Left renal pelvis (tissue), 4 donors: ENCODE results near the gene VRK2. TPM values are rescaled to one million over a fixed set of nuclear protein-coding genes. Genes with fewer than 3 reads are reported as not detected.
"Not testable (repeated sequence)": the region's sequence is repeated elsewhere in the genome, so short reads cannot be mapped to it uniquely, and the experiment has no call there.

Experiments
- DNase-seq, 4 donors: peaks; one replicate each; pipeline ENCODE4 v3.0.0-alpha.2; 2013; ENCODE audit warnings: low read depth in 4 of 4, low spot score in 3 of 4
- polyA plus RNA-seq, 4 donors: library from polyadenylated mRNA; unstranded; fragments of 120-200 nt; gene quantifications; one replicate each; pipeline ENCODE4 v1.2.1, GENCODE V29; 2013; ENCODE audit not compliant: insufficient read length in 4 of 4

Gene VRK2
- polyA plus RNA-seq, 4 donors: 18.5 to 25.8 (median 22.1) TPM

DNA sequence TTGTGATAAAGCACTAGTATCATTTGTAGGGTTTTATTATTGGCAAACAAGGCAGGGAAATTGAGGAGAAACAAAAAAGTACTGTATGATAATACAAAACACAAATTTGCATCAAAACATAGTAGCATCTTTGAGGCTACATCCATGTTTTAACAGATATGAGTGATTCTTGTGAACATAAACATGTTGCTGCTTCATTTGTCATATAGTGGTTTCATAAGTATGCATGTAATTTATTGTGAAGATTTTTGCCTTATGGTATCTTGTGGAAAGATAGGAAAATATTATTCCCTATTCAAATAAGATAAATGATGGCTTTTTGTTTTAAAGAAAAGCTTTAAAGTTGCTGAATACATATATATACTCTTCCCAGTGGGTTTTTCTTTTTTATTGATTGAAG is 60.3 kb downstream of the VRK2 start:
- no peak for DNase-seq

DNA sequence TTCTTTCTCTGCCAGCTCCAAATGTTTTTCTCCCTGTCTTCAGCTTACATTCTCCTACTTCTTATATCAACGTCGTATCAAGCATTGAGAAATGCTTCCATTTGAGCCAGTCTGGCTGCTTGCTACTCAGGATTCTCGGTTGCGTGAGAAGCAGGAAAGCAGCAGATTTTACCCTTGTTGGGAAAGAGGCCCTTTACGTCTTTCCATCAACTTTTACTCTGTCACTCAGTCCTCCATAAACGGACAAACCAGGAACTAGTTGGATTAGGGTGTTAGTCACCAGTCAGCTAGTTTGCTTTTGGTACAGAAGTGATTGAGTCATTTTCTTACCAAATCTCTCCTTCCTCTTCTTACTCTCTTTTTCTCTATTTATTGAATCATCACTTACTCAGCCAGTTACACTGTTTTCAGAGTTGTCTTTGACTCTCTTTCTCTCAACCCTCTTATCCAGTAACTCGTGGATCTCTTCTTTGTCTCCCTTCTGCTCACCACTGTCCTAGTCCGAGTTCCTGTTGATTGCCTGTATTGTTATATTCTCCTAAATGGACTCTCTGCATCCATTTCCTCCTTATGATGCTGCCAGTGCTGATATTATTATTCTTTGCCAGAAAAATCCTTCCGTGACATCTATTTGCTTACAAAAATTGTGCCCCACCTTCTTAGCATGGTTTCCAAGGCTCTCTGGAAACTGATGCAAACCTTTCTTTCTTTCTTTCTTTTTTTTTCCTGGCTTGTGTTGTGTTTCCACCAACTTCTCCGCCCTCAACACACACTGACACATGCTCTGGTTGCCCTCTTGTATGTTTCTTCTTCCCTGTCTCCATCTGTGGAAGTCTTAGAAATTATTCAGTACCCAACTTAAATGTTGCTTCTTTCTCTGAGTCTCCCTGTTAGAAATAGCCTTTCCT is 61.5 kb downstream of the VRK2 start:
- DNase-seq: no peak

DNA sequence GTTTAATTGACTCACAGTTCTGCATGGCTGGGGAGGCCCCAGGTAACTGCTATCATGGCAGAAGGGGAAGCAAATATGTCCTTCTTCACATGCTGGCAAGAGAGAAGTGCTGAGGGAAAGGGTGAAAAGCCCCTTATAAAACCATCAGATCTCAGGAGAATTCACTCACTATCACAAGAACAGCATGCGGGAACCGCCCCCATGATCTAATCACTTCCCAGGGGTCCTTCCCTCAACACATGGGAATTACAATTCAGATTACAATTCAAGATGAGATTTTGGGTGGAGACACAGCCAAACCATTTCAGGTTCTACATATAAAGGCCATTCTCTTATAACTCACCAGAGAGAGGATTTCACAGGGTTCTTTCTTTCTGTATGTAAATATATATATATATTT is 62.9 kb downstream of the VRK2 start:
- DNase-seq: no peak

DNA sequence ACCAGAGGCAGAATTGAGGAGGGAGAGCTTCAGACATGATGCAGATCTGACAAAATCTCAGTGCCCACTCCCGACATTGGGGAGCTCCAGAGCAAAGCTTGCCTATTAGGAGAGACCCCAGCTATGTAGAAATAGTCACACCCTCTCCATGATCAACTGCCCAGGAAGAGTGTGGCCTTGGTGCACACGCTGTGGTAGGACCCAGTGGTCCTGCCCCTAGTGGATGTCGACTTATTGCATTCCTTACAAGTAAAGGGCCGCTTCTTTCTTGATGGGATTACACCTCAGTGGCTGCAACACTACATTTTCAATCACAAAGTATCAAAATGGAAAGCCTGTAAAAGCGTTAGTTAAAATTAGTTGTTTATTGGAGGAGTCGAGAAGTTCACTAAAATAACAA is 64.2 kb downstream of the VRK2 start:
- DNase-seq: no peak

DNA sequence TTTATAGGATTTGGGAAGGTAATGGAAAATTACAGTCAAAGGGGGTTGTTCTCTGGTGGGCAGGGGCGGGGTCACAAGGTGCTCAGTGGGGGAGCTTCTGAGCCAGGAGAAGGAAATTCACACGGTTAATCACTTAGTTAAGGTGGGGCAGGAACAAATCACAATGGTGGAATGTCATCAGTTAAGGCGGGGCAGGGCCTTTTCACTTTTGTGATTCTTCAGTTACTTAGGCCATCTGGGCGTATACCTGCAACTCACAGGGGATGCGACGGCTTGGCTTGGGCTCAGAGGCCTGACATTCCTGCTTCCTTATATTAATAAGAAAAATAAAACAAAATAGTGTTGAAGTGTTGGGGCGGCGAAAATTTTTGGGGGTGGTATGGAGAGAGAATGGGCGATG is 67.0 kb downstream of the VRK2 start:
- DNase-seq: not testable (repeated sequence)

DNA sequence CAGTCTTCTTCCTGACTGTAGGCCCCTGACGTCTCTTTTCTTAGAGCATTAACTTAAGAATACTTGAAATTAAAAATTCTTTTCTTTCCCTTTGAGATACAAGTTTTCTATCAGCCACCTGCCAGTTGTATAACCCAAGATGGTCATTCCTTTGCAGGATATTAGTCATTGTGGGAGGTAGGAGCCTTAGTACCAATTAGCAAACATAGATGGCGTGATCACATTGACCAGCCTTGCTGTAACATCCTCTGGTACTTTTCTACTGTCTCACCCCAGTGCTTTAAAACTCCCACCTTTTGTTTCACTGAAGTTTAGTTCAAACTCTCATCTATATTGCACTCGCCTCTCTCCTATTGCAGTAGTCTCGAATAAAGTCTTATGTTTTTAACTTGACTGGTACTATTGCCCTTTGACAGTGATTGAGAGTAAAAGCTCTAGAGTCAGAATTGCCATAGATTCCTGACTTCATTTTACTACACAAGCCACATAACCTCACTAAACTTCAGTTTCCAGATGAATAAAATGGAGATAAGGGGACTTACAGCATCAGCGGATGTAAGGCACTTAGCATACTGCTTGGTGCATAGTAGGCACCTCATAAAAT is 74.1 kb downstream of the VRK2 start:
- no peak for DNase-seq

DNA sequence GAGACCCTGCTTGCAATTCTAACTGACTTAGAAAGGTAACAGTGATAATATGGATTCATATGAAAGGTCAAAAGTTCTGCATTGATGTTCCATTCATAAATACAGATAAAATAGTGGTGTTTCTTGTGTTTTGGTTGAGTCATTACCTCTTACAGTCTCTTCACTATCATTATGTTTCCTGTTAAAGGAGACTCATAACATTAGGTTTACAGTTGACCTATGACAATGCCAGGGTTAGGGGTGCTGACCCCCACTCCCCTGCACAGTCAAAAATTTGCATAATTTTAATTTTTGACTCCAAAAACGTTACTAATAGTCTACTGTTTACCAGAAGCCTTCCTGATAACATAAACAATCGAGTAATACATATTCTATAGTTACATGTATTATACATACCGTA is 75.4 kb downstream of the VRK2 start:
- no peak for DNase-seq

DNA sequence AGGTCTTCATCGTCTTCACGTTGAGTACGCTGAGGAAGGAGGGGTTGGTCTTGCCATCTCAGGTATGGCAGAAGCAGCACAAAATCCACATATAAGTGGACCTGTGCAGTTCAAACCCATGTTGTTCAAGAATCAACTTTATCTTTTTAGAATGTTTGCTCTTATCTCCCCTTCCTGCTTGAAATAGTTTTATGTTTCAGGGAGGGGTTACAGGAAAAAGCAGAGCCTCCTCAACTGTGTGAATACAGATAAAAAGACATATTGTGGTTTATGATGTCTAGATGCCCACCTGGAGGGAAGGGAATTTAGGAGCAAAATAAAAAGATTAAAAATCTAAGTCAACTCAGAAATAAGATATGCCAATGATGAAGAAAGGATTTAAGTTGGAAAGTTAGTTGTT is 75.9 kb downstream of the VRK2 start:
- DNase-seq: no peak

DNA sequence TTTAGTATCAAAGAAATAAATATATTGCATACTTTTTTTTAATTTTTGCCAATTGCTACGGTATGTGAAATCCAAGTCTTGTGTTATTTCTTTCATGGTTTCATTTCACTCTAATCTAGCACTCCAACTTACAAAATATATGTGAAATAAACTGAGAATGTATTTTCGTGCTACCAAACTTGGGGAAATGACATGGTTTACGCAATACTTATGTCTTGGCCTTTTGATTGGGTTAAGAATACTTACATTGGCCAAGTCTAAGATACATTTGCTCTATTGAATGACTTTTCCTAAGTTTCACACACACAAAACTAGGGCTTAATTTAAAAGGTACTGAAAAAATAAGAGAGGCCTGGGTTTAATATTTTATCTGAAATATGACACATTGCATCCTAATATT is 80.5 kb downstream of the VRK2 start:
- DNase-seq: no peak

DNA sequence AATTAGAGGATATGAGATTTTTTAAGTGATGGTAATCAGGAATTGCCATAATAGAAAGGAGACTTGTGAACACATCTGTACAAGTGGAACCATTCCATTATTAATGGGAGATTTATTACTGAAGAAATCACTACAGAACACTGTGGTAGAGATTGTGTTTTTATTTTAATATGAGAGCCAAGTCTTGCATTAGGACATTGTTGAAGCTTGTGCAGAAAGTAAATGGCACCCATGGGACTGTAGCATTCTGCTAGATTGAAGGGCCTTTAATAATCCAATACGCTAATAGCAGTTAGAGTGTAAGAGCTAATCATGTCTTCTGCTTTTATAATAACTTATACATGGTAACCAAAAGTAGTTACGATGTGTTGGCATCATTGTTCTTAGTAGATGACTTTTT is 83.6 kb downstream of the VRK2 start:
- DNase-seq: no peak

DNA sequence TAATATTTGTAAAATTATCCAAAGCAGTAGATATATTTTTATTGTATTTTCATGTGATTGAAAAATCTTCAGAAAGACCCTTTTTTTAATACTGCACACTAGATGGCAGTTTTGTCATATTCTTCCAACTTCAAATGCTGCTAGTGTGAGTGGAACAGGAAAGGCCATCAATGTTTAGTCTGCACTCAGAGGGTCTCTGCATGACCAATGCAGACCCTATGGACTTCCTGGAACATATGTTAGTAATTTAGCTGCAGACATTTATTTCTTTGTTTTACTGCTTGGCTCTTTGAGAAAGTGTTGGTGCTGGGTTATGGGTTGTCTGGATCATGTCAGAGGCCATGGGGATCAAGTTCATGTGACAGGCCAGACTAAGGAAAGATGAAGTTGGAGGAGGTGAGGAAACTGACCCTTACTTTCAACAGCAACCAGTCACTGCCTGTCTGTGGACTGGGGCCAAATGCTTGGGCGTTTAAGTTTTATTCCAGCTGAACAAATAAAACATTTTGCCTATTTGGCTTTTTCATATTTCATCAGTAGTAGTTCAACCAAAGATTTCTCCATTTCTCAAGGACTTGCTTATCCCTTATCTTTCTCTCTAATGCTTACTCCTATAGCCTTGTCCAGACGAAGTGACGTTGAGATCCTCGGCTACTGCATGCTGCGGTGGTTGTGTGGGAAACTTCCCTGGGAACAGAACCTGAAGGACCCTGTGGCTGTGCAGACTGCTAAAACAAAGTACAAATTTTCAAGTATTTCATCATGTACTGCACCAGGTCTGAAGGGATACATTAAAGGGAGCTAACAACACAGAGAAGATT is 84.8 kb downstream of the VRK2 start:
- peak; percentile 31 to 57 (median 48) for DNase-seq

DNA sequence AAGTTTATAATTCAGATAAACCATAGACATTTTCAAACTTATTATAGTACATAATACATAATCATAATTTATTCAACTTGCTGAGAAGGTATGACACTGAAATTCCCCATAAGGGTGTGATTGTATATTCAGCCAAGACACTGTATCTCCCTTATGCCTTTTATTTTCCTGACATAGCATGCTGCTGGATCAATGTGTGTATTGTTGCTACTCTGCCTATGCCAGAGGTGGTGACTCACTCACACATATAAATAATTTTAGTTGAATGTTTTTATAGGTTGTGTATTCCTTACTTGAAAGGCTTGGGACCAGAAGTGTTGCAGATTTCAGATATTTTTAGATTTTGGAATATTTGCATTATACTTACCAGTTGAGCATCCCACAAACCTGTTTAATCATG is 86.8 kb downstream of the VRK2 start:
- no peak for DNase-seq

DNA sequence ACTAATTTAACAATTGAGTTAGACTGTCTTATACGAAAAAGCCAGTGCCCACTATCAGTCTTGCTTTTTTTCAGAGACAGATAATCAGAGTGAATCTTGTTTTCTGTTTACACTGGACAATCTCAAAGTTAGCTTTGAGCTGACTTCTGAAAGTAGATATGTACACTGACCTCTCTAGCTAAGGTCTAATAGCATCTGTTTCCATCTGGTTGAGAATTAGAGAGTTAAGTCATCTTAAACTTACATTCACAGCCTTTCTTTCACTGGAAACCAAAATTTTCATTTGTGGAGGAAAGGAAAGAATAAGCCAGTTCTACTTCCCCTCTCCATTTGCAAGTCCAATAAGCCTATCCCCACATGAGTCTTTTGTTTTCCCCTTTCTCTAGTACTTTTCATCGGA is 89.3 kb downstream of the VRK2 start:
- no peak for DNase-seq

DNA sequence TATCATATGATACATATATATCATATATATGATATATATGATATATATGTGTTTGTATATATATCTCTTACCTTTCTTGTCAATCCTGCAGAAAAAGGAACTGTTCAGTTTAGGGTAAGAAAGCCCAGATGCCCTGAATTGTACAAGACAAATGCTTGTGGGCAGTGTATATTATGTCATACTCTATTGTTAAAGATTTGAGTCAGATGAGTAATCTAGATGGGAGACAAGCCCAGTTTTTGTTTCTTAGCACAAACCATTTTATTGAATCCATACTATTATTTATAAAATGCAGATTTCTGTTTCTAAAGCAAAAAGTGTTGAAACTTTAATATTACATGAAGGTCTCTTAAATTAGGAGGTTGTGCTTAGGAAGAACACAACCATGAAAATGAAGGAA is 90.6 kb downstream of the VRK2 start:
- no peak for DNase-seq

DNA sequence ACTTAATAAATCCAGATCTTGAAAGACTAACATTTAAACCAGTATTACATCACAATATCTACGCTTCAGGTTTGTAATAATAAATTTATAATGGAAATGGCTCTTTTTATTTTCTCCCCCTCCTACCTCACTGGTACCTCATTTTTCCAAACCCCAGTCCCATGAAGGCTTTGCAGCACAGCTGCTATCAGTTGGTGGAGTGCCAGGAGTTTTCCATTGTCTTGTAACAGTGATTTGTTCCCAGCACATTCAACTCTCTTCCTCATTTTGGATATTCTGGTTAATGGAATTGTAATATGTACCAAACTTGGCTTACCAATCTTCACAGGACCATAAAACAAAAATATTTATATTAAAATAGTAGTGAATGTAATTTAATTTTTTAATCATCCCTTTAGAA is 91.2 kb downstream of the VRK2 start:
- DNase-seq: no peak

DNA sequence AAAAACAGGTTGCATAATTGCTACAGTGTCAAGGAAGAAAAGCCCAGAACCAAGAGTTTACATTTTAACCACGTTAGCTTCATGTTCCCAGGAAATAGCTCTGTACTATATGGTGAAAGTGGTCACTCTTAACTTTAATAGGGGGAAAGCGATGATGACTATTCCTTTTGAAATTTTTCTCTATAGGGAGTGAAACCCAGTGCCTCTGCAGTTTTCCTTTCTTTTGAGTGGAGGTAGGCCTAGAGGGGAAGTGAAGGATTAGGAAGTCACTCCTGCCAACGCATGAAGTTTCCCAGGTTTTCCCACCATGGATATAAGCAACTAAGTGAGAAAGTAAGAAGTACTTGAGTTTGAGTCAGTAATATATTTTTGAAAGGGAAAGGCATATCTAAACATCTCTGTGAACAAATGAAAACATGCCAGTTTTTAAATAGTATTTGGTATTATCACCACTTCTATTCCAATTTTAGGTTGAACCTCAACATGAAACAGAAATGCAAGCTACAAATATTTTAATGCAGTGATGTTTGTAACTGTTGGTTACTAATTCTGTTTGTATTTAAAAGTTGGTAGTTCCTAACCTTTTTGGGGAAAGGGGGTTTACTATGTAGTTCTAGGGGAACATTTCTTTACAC is 91.9 kb downstream of the VRK2 start:
- no peak for DNase-seq

DNA sequence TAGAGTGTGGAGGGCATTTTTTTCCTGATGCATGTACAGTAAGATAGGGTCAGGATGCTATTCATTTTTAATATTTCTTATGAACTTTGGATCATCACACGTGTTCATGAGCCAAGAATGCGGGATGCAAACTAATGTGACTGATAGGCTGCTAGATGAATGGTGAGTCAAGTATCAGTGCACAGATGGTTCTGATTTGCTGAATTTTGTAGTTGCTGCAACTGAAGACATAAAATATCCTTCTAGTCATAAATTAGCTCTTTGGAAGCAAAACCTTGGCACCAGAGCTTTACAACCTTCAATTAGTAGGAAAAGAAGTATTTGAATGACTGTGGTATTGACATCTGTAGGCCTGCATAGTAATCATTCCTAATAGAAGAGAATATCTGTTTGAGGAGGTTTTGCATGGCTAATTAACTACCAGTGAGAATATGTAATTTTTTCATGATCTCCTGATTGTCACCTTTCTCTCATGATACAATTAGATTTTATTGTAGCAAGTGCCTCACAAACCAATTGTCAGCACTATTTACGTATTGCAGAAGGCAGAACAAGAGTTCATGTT is 94.0 kb downstream of the VRK2 start:
- DNase-seq: no peak

DNA sequence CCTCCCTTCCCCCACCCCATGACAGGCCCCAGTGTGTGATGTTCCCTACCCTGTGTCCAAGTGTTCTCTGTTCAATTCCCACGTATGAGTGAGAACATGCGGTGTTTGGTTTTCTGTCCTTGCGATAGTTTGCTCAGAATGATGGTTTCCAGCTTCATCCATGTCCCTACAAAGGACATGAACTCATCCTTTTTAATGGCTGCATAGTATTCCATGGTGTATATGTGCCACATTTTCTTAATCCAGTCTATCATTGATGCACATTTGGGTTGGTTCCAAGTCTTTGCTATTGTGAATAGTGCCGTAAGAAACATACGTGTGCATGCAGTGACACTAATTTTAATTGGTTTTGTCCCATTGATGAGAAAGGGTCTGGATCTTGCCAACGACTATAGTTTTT is 99.2 kb downstream of the VRK2 start:
- not testable (repeated sequence) for DNase-seq

DNA sequence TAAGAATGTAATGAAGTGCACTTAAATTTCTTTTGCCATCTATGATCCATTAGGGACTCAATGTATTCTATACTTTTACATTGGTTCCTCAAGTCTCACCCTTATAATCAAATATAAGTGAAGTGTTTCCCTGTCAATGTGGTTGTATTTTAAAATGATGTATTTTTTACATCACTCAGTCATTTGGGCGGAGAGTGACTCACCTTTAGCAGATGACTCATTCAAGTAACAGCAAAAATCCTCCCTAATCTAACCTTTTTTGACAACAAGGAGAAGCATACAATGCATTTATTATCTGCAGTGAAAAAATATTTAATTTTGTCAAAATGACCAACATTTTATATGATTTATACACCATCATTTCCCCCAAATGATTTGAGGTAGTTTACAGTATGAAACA is 100.1 kb downstream of the VRK2 start:
- DNase-seq: no peak

DNA sequence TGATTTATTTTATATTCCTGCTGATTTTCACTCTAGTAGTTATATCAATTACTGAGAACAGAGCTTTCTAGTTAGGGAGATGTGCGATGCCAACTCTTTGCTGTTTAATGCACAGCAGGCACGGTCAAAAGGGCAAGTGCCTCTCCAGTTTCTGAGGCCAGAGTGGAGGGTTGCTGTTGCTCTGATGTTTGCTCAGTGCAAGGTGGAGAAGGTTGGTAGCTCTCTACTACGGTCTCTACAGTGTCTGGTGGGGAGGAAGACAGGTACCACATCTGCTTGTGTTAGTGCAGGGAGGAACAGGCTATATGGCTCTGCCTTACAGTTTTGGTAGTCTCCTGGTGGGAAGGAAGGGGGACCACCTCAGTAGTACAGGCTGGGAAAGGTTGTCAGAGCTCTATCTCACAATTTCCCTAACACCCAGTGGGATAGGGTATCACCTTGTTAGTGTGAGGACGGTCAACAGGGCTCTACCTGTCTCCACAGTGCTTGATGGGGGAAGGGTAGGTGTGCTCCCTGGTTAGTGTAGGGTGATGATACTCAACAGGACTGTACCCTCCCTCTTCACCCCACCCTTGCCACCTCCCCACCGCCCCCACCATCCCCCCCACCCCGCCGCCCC is 108.7 kb downstream of the VRK2 start:
- DNase-seq: no peak
